OCI-LY3 (cell line): Measurements from ENCODE around the gene FKBP1B.
A peak's percentile ranks its signal among the peaks of the same experiment; 100 is the strongest.

Experiments
- H2AFZ ChIP-seq: fragments of 200-600, 300-600 bp; shearing (Covaris generic); 2 replicates; pipeline ENCODE4 v1.6.0; 2014; ENCODE audit warnings: antibody characterized with exemption, low read depth, low read length
- H3K27ac ChIP-seq: fragments of 200-600, 300-600 bp; sonication (generic); 2 replicates; pipeline ENCODE4 v1.5.1; 2014; ENCODE audit warnings: mild to moderate bottlenecking, low read length, moderate library complexity, mixed read lengths
- H3K27me3 ChIP-seq: fragments of 200-600, 300-600 bp; sonication (generic); 2 replicates; pipeline ENCODE4 v1.6.1; 2014; ENCODE audit warnings: low read depth, low read length, mixed read lengths
- H3K36me3 ChIP-seq: fragments of 200-600, 300-600 bp; sonication (generic); replicated peaks from 2 replicates; pipeline ENCODE3; 2014; ENCODE audit warnings: low read depth, low read length, mixed read lengths
- H3K4me1 ChIP-seq: fragments of 300-600, 200-600 bp; sonication (generic); 2 replicates; pipeline ENCODE4 v1.6.1; 2014; ENCODE audit warnings: low read length, mixed read lengths
- H3K4me2 ChIP-seq: fragments of 200-600, 300-600 bp; sonication (generic); 2 replicates; pipeline ENCODE4 v1.6.1; 2014; ENCODE audit warnings: low read length, mixed read lengths
- H3K4me3 ChIP-seq: fragments of 300-600, 200-600 bp; sonication (generic); 2 replicates; pipeline ENCODE4 v1.5.1; 2014; ENCODE audit warnings: antibody characterized with exemption, mild to moderate bottlenecking, low read length, moderate library complexity
- H3K79me2 ChIP-seq: fragments of 300-600, 200-600 bp; shearing (Covaris generic); 2 replicates; pipeline ENCODE4 v1.6.1; 2014; ENCODE audit warnings: mild to moderate bottlenecking, low read length, mixed read lengths
- H3K9ac ChIP-seq: fragments of 300-600, 200-600 bp; shearing (Covaris generic); 2 replicates; pipeline ENCODE4 v1.6.0; 2014; ENCODE audit warnings: mild to moderate bottlenecking, low read length, moderate library complexity
- H3K9me3 ChIP-seq: fragments of 200-600, 300-600 bp; shearing (Covaris generic); 2 replicates; pipeline ENCODE4 v1.6.1; 2014; ENCODE audit warnings: low read length, mixed read lengths; ENCODE audit not compliant: insufficient read depth
- H4K20me1 ChIP-seq: fragments of 200-600, 300-600 bp; sonication (generic); 2 replicates; pipeline ENCODE4 v1.6.1; 2016; ENCODE audit warnings: low read length, mixed read lengths; ENCODE audit not compliant: insufficient read depth
- CTCF ChIP-seq: fragments of 200-600, 300-600 bp; sonication (generic); IDR thresholded peaks from 2 replicates; pipeline ENCODE4 v1.5.1; 2014; ENCODE audit warnings: antibody characterized with exemption, low read length, low read depth
- EZH2phosphoT487 ChIP-seq: fragments of 200-600 bp; shearing (Covaris generic); IDR thresholded peaks from 2 replicates; pipeline ENCODE4 v1.6.1; 2018; ENCODE audit warnings: antibody characterized with exemption, mixed run types, low read depth

The FKBP1B gene

GRCh38 chr2:24046930-24047702 is 2.4 kb upstream of the FKBP1B start, which contains the start of gene WDCP:
TSS of gene WDCP (minus strand) at chr2:24047391. CDS start at chr2:24039494, 7,897 bp downstream.
- Histone ChIP-seq H3K27ac (no peak within 1 kb of the TSS), H3K9me3 (no peaks in the 10 kb centered on the region), H3K79me2 (peaks cover 17% of the 10 kb centered on the region), H3K4me3 (peak within 1 kb of the TSS; percentile 88), H2AFZ (peak within 1 kb of the TSS; percentile 86), H3K27me3 (0 out of 2 replicates have a peak, but pooled peaks cover 6% of the 10 kb centered on the region), H3K4me1 (peaks cover 16% of the 10 kb centered on the region), H3K9ac (peak within 1 kb of the TSS; percentile 73), H4K20me1 (no peaks in the 10 kb centered on the region), H3K36me3 (no peaks in the 10 kb centered on the region), H3K4me2 (peak within 1 kb of the TSS; percentile 75)
- TF ChIP-seq CTCF = no peak
- TF ChIP-seq EZH2phosphoT487 = no peak

DNA sequence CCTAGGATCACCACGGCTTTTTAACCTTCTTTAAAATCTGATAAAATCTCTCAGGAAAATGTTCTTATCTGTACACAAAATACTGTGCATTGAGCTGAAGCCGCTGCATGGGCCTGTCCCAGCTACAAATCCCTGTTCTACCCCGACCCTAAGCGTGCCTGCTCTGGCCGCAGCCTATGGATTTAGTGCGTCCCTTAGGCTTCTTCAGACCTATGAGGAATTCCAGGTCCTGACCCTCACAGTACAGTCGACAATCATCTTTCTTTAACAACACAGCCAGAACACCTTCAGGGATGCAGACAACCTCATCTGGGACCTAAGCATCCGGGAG is 1.9 kb upstream of the FKBP1B start:
- 0 out of 2 replicates have a peak, but pooled peaks cover 6% of the 10 kb centered on the region for H3K27me3 ChIP-seq
- H3K4me2 ChIP-seq = peak overlapping the region; percentile 68
- TF ChIP-seq EZH2phosphoT487 = no peak
- TF ChIP-seq CTCF = no peak
- H2AFZ ChIP-seq = peak overlapping the region; percentile 76
- H3K4me3 ChIP-seq = peak overlapping the region; percentile 62
- H3K9ac ChIP-seq = peak overlapping the region; percentile 36
- peaks cover 17% of the 10 kb centered on the region for H3K79me2 ChIP-seq
- H3K4me1 ChIP-seq = peaks cover 16% of the 10 kb centered on the region
- no peaks in the 10 kb centered on the region for H3K36me3 ChIP-seq
- no peaks in the 10 kb centered on the region for H3K9me3 ChIP-seq
- no peaks in the 10 kb centered on the region for H4K20me1 ChIP-seq
- H3K27ac ChIP-seq = no peak overlapping the region

DNA sequence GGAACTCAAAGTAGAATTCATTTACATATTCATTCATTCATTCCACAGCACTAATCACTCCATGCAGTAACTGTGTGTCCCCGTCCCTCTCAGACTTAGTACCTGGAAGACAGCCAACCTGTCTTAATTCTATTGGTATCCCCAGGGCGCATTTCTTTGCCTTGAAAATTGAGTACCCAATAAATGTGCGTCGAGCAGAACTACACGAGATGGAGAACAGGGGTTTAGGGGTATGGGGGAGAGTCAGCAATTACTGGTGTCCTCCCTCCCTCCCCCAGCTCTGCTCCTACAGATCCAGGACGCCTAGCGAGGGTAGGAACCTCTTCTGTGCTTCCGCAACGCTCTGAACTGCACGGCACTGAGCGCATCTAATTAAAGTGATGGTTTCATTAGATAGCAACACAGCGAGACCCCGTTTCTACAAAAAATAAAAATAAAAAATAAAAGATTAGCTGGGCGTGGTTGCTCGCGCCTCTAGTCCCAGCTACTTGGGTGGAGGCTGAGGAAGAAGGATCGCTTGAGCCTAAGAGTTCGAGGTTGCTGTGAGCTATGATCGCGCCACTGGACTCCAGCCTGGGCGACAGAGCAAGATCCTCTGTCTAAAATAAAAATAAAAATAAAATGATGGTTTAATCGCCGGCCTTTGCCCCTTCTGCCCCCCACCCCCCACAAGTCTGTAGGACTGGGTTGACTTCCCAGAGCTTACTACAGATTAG is 614 bp upstream of the FKBP1B start:
- TF ChIP-seq EZH2phosphoT487 (no peak), CTCF (no peak)
- no peaks in the 10 kb centered on the region for H4K20me1 ChIP-seq
- H3K36me3 ChIP-seq = no peaks in the 10 kb centered on the region
- H2AFZ ChIP-seq = peak overlapping the region; percentile 20
- H3K79me2 ChIP-seq = peaks cover 17% of the 10 kb centered on the region
- H3K9ac ChIP-seq = peak overlapping the region; percentile 34
- no peaks in the 10 kb centered on the region for H3K9me3 ChIP-seq
- H3K4me2 ChIP-seq = peak overlapping the region; percentile 84
- H3K4me3 ChIP-seq = peak overlapping the region; percentile 74
- peaks cover 16% of the 10 kb centered on the region for H3K4me1 ChIP-seq
- H3K27me3 ChIP-seq = 0 out of 2 replicates have a peak, but pooled peaks cover 6% of the 10 kb centered on the region
- no peak overlapping the region for H3K27ac ChIP-seq
